Ovary (tissue), 3 donors: ENCODE data around the gene PRKCE.

ENCODE experiments used
- CTCF ChIP-seq, 3 donors: fragments of 450-650 bp in 2 of 3; fragments of 200-600 bp in 1 of 3; IDR thresholded peaks; one replicate each; pipeline versions ENCODE4 v1.5.1 to v1.8.0; 2016 to 2022; ENCODE audit warnings: antibody characterized with exemption in 3 of 3, mild to moderate bottlenecking in 1 of 3
- POLR2A ChIP-seq: fragments of 450-650 bp; IDR thresholded peaks from one replicate; pipeline ENCODE4 v1.6.1; 2017; ENCODE audit warnings: antibody characterized with exemption, mild to moderate bottlenecking, moderate library complexity
- donor health status: DM: no; HTN: no; CAD: no.

DNA sequence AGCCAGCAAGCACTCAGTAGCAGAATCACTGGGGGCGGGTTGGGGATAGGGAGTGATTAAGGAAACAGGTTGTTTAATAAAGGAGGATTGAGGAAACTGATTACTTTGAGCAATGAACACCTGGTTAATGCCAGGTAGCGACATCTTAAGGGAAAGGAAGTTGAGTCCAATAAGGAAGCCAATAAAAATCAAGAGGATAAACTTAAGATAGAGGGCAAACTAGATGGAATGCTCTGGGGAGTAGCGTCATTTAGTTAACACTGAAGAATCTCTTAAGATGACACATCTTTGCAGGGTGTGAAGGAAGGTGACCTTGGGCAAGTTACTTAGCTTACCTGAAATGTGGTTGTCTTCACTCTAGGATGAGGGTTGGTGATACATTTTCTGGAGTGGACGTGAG, 242.7 kb downstream of the PRKCE start:
- TF ChIP-seq CTCF (IDR thresholded peaks at IDR 0.05) (no peak), POLR2A (no peak)
